ENCODE results near the gene CAMK2G.
"Not testable (repeated sequence)": the region's sequence is repeated elsewhere in the genome, so short reads cannot be mapped to it uniquely, and the experiment has no call there.

Gene CAMK2G

GRCh38 chr10:73796035-73796434 lies 78.3 kb downstream of the CAMK2G start:
- DNase-seq (ENCODE audit: low read depth, low spot score), result not testable (repeated sequence)

- DNase-seq (ENCODE audit: low read depth, low spot score), result not testable (repeated sequence)
Measured at GRCh38 chr10:73795491-73795890, 78.9 kb downstream of the CAMK2G start.

GRCh38 chr10:73793456-73793855 lies 80.9 kb downstream of the CAMK2G start:
- DNase-seq (ENCODE audit: low read depth, low spot score), result no peak

- no peak for DNase-seq (ENCODE audit: low read depth, low spot score)
Measured at GRCh38 chr10:73791871-73792400, 82.4 kb downstream of the CAMK2G start.

- no peak for DNase-seq (ENCODE audit: low read depth, low spot score)
Measured at GRCh38 chr10:73790886-73791625, 83.3 kb downstream of the CAMK2G start.

GRCh38 chr10:73789659-73790055 lies 84.7 kb downstream of the CAMK2G start:
- no peak for DNase-seq (ENCODE audit: low read depth, low spot score)

- DNase-seq (ENCODE audit: low read depth, low spot score), result no peak
Measured at GRCh38 chr10:73788864-73789658, 85.3 kb downstream of the CAMK2G start.

GRCh38 chr10:73787031-73787800 lies 87.1 kb downstream of the CAMK2G start:
- not testable (repeated sequence) for DNase-seq (ENCODE audit: low read depth, low spot score)

GRCh38 chr10:73786512-73786885 lies 87.9 kb downstream of the CAMK2G start:
- DNase-seq (ENCODE audit: low read depth, low spot score), result no peak

- no peak for DNase-seq (ENCODE audit: low read depth, low spot score)
Measured at GRCh38 chr10:73785721-73786511, 88.4 kb downstream of the CAMK2G start.

GRCh38 chr10:73785211-73785720 lies 89.1 kb downstream of the CAMK2G start, which contains the start of gene ZSWIM8:
Gene ZSWIM8, plus strand, starts transcription at chr10:73785606. Its CDS starts 273 bp downstream, at chr10:73785879.
- peak; percentile 62 for DNase-seq (ENCODE audit: low read depth, low spot score)

- DNase-seq (ENCODE audit: low read depth, low spot score), result no peak
Measured at GRCh38 chr10:73782749-73783085, 91.6 kb downstream of the CAMK2G start.

GRCh38 chr10:73781879-73782748 lies 92.2 kb downstream of the CAMK2G start, which contains the start of gene CHCHD1:
Gene CHCHD1, plus strand, starts transcription at chr10:73782048. Its CDS starts 28 bp downstream, at chr10:73782076.
- DNase-seq (ENCODE audit: low read depth, low spot score), result peak; percentile 88

GRCh38 chr10:73781548-73781878 lies 92.8 kb downstream of the CAMK2G start:
- no peak for DNase-seq (ENCODE audit: low read depth, low spot score)

- no peak for DNase-seq (ENCODE audit: low read depth, low spot score)
Measured at GRCh38 chr10:73780966-73781365, 93.4 kb downstream of the CAMK2G start.

GRCh38 chr10:73780301-73780700 lies 94.1 kb downstream of the CAMK2G start:
- DNase-seq (ENCODE audit: low read depth, low spot score), result no peak

GRCh38 chr10:73779539-73780197 lies 94.7 kb downstream of the CAMK2G start:
- no peak for DNase-seq (ENCODE audit: low read depth, low spot score)

GRCh38 chr10:73779018-73779417 lies 95.3 kb downstream of the CAMK2G start:
- DNase-seq (ENCODE audit: low read depth, low spot score), result no peak

GRCh38 chr10:73774637-73775036 lies 99.7 kb downstream of the CAMK2G start:
- no peak for DNase-seq (ENCODE audit: low read depth, low spot score)
